GF-D8 (cell line): ENCODE results near the gene EXOSC2.
A peak's percentile ranks its signal among the peaks of the same experiment; 100 is the strongest.

Experiments used
- DNase-seq: peaks from one replicate; lab custom pipeline; 2025; lab: John Stamatoyannopoulos, UW

The EXOSC2 gene

GRCh38 chr9:130696996-130697395, 3.4 kb downstream of the EXOSC2 start:
- no peak for DNase-seq

- no peak for DNase-seq
Observed at GRCh38 chr9:130698514-130698913, 4.9 kb downstream of the EXOSC2 start.

- DNase-seq: no peak
Observed at GRCh38 chr9:130699047-130699446, 5.5 kb downstream of the EXOSC2 start.

DNA sequence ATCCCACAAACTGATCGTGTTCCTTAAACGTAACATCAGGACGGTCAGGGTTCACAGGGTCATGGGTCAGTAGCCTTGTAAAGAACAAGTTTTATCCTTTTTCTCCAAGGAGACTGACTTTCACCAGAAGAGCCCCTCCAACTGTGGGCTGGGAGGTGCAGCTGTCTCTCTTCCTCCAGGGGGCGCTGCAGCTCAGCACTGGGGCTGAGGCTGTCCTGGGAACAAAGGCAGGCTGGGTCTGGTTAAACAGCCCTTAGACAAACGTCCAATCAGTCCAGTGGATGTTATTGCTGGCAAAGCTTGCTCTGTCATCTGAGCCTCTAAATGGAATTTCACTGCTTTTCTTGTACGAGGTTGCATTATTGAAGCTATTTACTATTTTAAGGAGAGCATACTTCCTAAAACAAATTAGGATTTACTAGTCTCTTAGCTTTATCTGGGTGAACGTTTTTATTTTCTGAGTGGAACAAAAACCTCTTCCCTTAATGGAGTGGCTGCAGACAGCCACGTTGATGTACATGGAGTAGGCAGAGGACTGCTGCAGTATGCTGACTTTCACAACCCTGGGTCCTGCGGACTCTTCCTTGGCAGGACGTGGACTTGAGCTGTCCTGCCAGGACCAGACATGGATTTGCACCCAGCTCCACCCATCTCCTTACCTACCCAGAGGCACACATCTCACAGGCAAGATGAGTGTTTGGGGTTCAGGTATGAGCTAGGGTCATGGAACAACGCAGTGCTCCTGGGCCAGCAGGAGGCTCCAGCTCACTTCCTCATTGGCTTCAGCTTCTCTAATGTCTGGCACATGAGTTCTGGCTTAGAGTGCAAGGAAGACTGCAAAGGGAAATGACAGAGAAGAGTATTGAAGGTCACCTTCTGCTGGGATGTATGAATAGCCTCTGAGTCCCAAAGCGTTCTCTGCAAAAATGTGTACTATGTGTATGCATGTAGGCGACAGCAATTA, 7.8 kb downstream of the EXOSC2 start:
- no peak for DNase-seq

DNA sequence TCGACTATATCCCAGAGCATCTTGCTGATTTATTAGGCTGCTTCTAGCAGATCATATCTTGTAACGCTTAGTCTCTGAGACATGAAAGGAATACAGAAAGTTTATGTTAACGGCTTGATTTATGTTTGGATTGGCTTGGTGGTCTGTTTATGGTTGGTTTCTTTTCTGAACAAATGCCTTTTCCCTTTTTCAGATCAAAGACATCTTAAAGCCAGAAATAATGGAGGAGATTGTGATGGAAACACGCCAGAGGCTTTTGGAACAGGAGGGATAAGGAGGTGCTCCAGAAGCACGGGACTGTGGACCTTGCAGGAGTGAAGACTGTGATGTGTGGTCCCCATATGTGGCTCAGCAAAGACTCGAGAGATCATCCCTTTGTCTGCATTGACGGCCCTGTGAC, 9.9 kb downstream of the EXOSC2 start:
- no peak for DNase-seq

DNA sequence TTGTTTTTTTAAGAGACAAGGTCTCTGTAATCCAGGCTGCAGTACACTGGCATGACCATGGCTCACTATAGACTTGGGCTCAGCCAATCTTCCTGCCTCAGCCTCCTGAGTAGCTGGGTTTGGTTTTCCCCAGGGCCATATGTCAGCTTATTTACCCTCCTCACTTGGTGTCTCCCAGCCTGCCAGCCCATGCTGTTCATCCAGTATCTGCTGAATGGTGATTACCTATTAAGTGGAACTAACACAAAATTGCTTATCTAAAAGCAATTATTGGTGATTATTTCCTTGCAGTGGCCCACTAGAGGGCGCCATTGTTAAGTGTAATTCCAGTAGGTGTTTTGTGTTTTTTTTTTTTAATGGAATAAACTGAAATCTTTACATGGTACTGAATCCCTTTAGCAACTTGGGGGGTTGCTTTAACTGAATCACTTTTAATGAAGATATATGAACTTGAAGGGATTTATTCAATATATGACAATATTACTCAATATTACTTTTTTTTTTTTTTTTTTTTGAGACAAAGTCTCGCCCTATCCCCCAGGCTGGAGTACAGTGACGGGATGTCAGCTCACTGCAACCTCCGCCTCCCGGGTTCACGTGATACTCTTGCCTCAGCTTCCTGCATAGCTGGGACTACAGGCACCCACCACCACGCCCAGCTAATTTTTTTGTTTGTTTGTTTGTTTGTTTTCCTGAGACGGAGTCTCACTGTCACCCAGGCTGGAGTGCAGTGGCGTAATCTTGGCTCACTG, 13.8 kb downstream of the EXOSC2 start:
- DNase-seq: peak; percentile 30

DNA sequence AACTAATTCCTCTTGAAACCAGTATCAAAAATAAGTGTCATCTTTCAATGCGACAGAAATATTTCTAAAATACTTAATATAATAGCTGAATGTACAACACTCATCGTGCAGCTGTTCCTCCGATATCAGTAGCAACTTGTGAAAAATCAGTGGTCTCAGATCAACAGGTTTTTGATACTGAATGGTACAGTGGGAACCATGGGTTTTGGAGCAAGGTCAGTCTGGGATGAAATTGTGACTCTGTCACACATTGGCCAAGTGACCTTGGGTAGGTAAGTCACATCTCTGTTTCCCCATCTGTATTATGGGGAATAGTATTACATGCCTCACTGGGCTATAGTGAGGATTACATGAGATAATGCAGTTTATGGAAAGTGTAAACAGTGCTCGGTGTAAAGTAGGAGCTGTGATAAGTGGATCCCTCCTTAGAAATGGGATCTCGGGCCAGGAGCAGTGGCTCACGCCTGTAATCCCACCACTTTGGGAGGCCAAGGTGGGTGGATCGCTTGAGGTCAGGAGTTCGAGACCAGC, 17.3 kb downstream of the EXOSC2 start:
- no peak for DNase-seq

- DNase-seq: no peak
Observed at GRCh38 chr9:130711469-130711868, 17.9 kb downstream of the EXOSC2 start.

DNA sequence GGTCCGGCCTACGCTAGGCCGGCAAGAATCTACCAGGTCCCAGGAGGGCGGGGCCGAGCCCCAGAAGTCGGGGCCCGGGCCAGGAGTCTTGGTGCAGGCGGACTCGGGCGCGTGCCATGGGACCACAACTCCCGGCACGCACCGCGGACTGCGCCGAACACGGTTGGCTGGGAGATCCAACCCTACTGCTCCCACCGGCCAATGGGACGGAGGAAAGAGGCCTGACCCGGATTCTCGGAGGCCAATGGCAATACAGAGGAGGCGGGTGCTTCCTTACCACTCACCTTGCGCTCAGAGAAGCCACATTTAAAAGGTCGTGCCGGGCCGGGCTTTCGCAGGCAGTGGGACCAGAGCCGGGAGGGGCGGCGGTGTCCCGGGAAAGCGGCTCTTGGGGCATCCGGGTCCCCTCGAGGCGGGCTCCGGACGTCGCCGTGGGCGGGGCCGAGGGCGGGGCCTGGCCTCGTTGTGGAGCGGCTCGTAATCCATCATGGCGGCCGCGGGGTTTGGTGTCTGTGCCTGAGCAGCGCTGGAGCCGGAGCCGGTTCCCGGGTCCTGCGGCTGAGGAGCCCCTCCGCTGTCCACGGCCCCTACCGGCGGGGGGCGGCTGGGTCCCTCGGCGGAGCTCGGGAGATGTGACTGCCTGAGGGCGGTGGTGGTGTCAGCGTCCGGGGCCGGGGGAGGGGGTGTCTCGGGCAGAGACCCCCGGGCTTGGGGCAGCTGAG, 19.1 kb downstream of the EXOSC2 start:
- DNase-seq: peak; percentile 90

DNA sequence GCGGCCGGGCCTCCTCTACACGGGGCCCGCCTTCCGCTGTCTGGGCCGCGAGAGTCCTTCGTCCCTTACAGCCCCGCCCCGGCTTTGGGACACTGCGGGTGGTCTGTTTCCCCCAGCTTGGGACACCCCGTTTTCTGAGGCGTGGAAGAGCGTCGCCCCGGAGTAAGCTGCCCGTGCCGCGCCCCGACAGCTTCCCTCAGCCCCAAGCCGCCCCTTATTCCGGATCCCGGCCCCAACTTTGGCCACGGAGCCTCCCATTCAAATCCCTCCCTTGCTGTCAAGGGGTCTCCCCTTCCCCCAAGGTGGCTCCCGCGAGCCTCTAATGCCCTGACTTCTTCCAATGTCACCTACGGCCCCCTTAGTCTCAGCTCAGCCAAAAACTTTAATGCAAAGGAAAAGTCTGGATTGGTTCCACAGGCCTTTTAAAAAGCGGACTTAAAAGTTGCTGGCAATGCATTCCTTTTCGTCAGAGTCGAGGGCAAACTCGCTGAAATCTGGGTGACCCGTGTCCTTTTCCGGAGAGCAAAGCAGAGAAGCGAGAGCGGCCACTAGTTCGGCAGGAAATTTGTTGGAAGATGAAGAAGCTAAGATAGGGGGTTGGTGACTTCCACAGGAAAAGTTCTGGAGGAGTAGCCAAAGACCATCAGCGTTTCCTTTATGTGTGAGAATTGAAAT, 19.8 kb downstream of the EXOSC2 start:
- no peak for DNase-seq

DNA sequence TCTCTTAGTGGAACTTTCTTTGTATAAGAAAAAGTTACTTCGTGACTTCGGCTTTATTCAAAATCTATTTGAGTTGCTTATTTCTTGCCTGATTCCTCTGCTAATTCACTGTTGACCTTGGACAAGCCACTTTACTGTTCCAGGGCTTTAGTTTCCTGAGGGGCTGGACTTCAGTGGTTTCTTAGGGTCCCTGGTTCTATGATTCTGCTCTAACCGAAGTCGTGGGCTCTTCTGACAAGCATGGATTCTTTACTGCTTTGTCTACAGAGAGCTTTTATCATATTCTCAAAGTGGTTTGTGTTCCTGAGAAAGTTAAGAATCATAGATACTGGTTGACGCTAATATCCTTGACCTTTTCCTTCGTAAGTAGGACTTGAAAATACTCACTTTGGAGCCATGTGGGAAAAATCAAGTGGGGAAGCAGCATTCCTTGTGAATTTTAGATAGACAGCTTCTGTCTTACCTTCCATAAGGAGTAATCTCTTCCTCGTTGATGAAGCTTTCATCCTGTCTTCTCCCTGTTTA, 21.1 kb downstream of the EXOSC2 start:
- no peak for DNase-seq

- DNase-seq: no peak
Observed at GRCh38 chr9:130715270-130715669, 21.7 kb downstream of the EXOSC2 start.

- no peak for DNase-seq
Observed at GRCh38 chr9:130718562-130718961, 25.0 kb downstream of the EXOSC2 start.

DNA sequence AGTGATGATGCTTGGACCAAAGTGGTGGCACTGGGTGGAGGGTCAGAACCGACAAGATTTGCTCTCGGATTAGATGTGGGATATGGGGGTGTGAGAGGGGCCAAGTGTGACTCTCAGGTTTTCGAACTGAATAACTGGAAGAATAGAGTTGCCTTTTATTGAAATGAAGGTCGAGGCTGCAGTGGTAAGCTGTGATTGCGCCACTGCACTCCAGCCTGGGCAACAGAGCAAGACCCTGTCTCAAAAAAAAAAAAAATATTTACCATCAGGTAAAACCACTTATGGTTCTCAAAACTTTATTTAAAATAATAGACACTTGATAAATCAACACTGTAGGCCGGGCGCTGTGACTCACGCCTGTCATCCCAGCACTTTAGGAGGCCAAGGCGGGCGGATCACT, 27.2 kb downstream of the EXOSC2 start:
- DNase-seq: no peak

DNA sequence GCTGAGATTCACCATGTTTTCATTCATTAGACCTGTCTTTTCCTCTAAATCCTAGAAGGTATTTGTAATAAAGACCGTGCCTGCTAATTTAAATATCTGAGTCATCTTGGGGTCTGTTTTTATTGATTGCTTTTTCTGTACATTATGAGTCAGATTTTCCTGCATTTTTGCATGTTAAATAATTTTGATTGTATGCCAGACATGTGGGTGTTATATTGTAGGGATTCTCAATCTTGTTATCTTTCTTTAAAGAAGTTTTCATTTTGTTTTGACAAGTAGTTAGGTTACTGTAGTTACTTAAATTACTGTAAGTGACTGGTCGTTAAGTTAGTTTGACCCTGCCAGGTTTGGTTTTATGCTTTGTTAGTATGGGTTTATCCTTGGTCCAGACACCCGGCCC, 35.1 kb downstream of the EXOSC2 start:
- no peak for DNase-seq

- DNase-seq: no peak
Observed at GRCh38 chr9:130729145-130729544, 35.6 kb downstream of the EXOSC2 start.

DNA sequence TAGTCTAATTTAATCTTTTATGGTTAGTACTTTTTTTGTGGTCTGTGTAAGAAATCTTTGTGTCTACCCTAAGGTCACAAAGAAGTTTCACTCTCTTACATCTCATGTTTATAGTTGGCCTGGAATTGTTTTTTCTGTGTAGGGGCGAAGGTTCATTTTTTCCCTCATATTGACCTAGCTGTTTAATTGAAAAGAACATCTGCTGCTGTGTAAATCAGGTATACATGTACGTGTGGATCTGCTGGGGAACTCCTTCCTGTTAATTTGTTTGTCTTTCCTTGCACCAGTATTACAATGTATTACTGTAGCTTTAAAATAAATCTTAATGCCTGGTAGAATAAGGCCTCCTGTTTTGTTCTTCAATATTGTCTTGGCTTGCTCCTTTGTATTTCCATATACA, 37.8 kb downstream of the EXOSC2 start:
- no peak for DNase-seq

DNA sequence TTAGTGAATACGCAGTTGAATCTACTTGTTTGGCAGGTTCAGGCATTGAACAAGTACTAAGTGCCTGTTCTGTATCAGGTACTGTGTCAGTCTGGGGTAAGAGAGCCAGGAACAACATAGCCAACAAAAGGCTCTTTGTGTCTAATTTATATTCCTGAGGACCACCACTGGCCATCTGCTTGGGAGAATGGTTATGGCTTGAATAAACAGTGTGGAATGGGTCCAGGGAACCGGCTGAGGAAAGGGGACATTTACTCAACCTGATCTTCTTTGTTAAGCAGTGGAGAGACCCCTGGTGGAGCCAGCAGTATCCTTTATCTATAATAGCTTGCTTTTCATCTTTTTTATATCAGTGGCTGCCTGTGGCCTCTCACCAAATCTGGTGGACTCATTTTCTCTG, 38.6 kb downstream of the EXOSC2 start:
- no peak for DNase-seq

DNA sequence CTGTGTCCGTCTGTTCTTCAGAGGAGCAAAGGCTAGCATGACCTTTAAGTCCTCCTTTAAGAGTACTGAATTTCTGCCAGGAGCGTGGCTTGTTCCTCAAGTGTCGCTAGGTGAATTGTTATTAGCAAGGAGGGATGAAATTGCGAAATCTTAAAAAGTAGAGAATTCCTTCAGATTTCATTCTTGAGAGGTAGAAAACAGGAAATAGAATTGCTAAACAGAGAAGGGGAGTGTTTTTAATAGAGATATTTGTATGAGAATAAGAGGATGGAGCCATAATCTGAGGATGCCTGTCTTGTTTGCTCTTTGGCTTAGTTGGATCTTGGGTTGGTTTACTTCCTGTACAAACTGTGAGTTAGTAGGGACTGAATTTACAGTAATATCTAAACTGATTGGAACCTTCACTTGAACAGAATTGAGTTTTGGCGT, 39.2 kb downstream of the EXOSC2 start:
- no peak for DNase-seq

- DNase-seq: no peak
Observed at GRCh38 chr9:130735566-130735965, 42.0 kb downstream of the EXOSC2 start.

DNA sequence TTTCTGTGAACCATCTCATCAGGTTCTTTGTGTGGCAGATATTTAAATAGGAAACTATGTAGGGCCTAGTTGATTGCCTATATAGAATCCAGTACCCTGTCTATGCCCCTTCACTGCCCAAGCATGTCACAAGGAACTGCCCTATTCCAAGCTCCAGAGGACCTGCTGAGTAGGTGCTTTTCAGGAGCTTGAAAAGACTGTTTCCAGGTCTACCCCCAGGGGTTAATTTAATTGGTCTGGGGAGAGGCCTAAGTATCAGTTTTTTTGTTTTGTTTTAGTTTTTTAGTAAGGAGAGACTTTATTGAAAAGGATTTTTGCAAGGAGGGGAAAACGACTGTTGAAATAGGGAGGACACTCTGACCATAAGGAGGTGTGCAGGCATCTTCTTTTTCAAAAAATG, 43.3 kb downstream of the EXOSC2 start:
- no peak for DNase-seq
